Epithelial cell of prostate (primary cell): ENCODE measurements around the gene ARHGAP8.

Source experiments
- DNase-seq: peaks from one replicate; pipeline ENCODE4 v3.0.0-alpha.2; 2011; ENCODE audit warnings: low read depth, low spot score
- H3K27ac ChIP-seq: fragments of 450-650 bp; 2 replicates; pipeline ENCODE4 v1.5.1; 2017; ENCODE audit warnings: mild to moderate bottlenecking

ARHGAP8 gene

DNA sequence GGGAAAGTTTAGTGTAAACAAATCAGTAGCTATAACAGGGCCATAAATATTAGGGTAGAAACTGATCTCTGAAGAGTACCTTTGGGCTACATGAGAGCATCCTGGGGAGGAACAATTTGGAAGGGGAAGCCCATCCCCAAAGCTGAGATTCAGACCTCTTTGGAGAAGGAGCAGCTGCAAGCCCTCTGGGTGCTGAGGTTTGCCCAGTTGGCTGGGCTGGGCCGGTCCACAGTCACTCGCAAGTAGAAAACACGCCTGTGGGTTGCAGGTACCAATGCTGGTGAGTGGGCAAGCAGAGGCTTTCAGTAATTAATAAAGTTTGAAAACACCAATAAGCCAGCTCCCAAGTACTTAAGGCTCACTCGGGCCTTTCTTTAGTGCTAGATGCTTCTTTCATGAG, 124.5 kb downstream of the ARHGAP8 start:
- no peak overlapping the region for H3K27ac ChIP-seq
- no peak for DNase-seq

DNA sequence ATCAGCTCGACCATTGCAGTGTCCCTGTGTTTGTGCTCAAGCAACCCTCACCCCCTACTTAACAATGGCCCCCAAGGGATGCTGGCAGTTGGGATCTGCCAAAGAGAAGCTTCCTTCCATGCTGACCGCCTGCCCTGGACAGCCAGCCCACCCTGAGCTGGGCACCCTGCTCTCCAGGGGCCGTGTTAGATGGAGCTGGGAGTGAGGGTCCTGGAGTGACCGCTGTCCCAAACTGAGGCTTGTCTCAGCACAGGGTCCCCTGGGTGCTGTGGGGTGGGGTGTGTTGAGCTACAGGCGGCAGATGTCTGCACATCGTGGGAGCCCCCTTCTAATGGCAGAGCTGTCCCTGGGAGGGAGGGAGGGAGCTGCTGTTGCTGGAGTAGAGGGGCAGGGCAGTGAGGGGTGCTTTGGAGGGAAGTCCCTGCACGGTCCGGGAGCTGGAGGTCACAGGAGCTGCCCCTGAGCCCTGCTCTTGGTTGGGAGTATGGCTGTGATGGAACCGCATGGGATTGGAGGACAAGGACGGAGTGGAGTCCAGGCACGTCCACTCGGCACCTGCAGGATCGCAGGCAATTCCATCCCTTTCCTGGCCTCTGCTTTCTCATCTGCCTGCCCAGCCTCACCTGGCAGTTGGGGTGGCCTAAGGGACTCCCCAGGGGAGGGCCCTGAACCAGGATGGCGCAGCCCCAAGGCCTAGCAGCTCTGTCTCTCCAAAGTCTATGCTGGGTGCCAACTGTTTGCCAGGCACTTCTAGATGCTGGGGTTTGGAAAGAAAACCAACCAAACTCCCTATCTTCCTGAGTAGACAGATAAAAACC, 126.3 kb downstream of the ARHGAP8 start:
- DNase-seq, result no peak

GRCh38 chr22:44879301-44879680, 126.9 kb downstream of the ARHGAP8 start:
- no peak overlapping the region for H3K27ac ChIP-seq
- DNase-seq, result no peak

More for the DNA sequence above, 126.3 kb downstream of the ARHGAP8 start:
- no peak overlapping the region for H3K27ac ChIP-seq

DNA sequence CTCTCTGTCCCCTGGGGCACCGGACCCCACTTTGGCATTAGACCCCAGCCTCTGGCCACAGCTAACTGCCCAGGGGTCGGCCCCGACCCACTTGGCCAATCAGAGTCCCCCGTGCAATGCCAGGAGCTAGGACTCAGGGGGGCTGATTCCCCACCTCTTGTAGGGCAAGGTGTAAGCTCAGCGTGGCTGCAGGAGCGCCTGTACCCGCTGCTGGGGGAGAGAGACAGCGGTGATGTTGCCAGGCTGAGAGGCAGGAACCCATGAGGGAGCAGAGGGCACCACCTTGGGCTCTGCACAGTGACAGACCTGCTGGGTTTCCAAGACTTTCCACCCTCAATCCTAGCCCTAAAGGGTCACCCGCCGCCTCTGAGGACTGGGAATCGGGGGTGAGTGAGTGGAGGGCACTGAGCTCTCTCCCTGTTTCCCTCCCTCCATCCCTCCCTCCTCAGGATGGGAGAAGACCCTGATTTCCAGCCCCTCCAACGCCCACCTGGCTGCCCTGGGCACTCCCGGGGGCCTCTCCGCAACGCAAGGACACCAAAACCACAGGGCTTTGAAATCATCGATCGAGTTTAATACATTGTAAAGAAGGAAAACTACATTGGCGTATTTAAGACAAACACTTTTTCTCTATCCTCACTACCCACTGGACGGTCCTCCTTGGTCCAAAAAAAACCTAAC, 128.4 kb downstream of the ARHGAP8 start:
- H3K27ac ChIP-seq, result no peak overlapping the region
- DNase-seq, result no peak

DNA sequence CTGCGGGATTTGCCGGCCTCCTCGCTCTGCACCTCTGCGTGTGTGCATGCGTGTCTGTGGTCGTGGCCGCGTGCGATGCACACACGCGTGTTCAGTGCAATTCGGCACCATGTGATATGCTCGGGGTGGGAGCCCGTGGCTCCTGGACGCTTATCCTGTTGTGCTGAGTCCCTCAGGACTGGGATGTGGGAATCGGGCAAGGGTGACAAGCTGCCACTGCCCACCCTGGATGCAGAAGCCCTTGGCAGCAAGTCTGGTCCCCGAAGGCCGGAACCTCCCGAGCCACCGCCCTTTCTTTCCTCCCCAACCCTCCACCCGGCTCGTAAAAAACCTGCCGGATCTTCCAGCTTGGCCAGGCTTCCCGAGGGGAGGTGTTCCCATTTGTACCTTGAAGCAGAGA, 129.2 kb downstream of the ARHGAP8 start:
- no peak for DNase-seq
- no peak overlapping the region for H3K27ac ChIP-seq

DNA sequence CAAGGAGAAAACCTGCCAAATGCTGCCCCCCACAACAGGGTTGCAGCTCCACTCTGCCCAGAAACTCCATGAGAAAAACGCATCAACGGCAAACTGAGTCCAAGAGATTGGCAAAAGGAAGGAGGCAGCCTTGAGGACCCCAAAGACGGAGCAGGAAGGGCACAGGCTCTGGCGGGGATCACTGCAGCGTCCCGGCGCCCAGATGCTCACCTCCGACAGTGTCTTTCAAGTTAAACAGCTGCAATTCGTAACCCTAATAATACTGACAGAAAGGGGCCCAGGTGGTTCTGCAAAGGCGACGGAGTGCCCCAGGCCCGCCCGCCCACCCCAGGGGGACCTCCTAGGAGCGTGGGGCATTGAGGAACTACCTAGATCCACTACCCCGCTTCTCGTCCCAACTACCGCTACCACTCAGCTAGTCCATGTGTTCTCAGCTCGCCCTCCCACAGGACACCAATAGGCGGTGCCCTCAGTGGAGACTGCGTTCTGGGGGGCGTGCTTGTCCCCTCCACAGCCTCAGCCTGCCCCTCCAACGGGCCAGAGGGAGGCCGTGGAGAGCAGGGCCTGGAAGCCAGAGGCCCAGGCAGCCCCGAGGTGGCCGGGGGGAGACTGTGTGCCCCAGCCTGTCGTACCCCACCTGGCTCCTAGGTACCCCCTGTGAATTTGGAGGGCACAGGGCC, 130.0 kb downstream of the ARHGAP8 start:
- no peak for DNase-seq

GRCh38 chr22:44883011-44883421, 130.6 kb downstream of the ARHGAP8 start:
- no peak for DNase-seq
- H3K27ac ChIP-seq, result no peak overlapping the region

More for the DNA sequence above, 130.0 kb downstream of the ARHGAP8 start:
- H3K27ac ChIP-seq, result no peak overlapping the region

- DNase-seq, result no peak
Observed at GRCh38 chr22:44884562-44884961, 132.2 kb downstream of the ARHGAP8 start.

DNA sequence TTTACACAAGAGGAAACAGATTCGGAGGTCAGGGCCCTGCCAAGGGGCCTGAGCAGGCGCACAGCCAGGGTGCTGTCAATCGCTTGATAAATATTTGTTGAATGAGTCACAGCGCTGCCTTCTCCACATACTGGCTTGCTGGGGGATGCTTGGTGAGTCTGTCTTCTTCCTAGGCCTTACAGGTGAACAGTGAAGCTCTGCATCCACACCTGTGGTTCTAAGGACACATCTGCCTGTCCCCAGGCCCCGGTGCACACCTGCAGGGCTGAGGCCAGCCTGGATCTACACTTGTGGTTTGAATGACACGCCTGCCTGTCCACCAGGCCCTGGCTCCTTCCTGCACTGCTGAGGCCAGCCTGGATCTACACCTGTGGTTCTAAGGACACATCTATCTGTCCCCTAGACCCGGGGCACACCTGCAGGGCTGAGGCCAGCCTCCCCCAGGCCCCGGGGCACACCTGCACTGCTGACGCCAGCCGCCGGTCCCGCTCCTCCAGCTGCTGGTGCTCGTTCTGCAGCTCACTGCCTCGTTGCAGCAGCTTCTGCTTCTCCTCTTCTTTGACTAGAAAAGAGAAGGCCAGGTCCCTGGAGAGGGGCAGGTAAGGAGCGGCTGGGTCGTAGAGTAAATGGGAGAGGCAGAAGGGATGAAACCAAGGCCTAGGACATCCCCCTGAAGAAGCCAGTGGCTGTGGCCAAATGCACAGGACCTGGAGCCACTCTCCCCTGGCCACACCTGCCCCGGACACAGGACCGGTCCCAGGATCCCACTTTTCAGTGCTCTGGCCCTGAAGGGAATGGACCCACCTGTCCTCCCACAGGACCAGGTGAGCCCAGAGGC, 132.8 kb downstream of the ARHGAP8 start:
- no peak for DNase-seq
- no peak overlapping the region for H3K27ac ChIP-seq

More at GRCh38 chr22:44884562-44884961, 132.2 kb downstream of the ARHGAP8 start:
- H3K27ac ChIP-seq, result no peak overlapping the region

GRCh38 chr22:44885806-44886360, 133.5 kb downstream of the ARHGAP8 start:
- no peak overlapping the region for H3K27ac ChIP-seq
- no peak for DNase-seq

DNA sequence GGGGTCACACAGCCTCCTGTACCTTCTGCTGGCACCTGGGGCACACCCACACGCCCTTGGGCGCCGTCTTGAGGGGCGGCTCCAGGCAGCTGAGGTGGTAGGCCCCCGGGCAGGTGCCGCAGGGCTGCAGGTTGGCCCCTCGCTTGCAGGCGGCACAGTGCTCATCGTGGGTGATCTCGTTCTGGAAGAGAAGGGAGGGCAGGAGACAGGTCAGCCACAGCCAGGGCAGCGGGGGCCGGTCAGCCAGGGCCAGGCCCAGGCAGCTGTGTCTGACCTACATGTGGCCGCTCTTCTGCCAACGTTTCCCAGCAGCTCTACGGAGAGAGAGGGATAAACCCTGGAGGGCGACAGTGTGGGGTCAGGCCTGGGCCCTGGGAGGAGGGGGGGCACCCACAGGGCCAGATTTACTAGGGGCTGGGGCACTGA, 135.6 kb downstream of the ARHGAP8 start:
- no peak overlapping the region for H3K27ac ChIP-seq
- DNase-seq, result no peak

GRCh38 chr22:44888491-44889254, 136.3 kb downstream of the ARHGAP8 start:
- no peak overlapping the region for H3K27ac ChIP-seq
- DNase-seq, result no peak

GRCh38 chr22:44889255-44889878, 137.0 kb downstream of the ARHGAP8 start:
- H3K27ac ChIP-seq, result no peak overlapping the region
- DNase-seq, result no peak

DNA sequence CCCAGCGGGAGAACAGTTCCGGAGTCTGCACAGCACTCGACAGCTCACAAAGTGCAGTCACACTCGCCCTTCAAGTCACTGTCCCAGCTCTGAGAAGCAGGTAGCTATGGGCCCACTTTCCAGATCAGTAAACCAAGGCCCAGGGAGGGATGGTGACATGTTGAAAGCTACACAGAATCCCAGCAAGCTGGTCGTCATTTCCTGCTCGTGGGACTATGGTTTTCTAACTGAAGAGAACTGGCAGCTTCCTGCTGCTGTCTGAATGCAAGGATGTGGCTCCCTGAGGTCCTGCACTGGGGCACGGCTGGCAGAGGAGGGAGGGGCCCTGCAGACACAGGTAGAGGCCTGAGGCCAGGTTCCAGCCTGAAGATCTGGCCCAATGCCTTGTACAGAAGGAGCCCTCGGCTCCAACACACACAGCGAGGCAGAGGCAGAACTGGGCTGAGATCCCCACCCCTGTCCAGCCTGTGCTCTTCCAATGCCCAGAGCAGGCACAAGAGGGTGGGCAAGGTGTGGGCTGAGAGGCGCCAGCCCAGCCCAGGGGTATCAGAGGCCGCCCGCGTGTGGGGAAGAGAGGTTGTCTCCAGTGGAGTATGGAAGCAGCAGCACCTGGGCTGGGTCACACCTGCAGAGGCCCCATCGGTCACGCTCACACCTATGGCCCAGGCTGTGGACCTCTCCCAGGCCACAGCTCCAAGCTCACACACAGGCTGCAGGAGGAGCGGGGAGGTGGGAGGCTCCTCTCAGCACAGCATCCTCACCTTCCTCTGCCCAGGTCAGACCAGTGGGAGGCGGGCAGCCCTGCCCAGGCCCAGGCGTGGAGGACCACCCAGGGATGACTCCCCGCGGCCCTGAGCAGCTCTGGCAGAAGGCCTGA, 138.3 kb downstream of the ARHGAP8 start:
- no peak for DNase-seq

DNA sequence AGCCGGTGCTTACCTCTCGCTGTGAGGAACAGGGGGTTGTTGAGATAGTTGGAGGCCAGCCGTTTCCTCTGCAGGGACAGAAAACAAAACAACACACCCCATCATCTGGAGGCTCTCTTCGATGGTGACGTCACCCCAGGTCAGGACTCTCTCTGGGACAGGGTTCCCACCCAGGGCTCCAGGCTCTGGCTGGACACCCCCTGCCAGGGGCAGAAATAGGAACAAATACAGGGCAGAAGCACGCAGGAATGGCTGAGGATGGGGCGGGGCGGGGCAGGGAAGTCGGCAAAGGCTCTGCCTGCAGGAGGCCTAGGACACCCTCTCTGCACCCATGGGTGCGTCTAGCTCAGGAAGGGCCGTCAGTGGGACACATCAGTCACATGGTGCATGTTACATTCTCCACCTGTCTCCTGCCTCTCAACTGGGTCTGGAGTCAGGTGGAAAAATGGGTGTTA, 138.9 kb downstream of the ARHGAP8 start:
- H3K27ac ChIP-seq, result no peak overlapping the region
- no peak for DNase-seq

More for the DNA sequence above, 138.3 kb downstream of the ARHGAP8 start:
- H3K27ac ChIP-seq, result no peak overlapping the region

GRCh38 chr22:44891791-44892190, 139.4 kb downstream of the ARHGAP8 start:
- H3K27ac ChIP-seq, result no peak overlapping the region
- no peak for DNase-seq

DNA sequence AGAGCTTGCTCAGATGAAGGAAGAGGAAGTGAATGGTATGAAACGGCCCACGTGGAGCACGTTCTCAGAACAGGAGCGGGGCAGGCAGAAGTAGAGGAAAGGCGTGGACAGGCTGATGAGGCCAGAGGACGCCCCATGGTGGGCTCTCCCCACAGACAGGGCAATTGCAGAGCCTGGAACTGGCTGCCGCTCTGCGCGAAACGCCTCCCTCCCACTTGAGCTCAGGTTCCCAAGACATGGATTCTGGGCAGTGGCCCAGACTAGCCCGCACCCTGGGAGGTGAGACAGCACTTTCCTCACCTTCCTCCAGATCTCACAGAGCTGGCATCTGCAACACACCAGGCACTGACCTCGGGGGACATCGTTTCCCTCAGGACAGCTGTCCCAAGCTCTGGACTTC, 139.9 kb downstream of the ARHGAP8 start:
- no peak for DNase-seq
- no peak overlapping the region for H3K27ac ChIP-seq
